Mucosa of rectum (tissue), 2 donors: Measurements from ENCODE around the gene PTMA.
A peak's percentile ranks its signal among the peaks of the same experiment; 100 is the strongest.

Experiments used
- H3K27ac ChIP-seq, 2 donors: one replicate each; pipeline ENCODE4 v1.7.0; 2013; ENCODE audit warnings: inconsistent platforms in 2 of 2, low read depth in 2 of 2, low read length in 2 of 2
- H3K27me3 ChIP-seq, 2 donors: one replicate each; pipeline ENCODE4 v1.7.0; 2013; ENCODE audit warnings: low read length in 2 of 2; ENCODE audit not compliant: control insufficient read depth in 2 of 2, insufficient read depth in 2 of 2
- H3K36me3 ChIP-seq, 2 donors: one replicate each; pipeline ENCODE4 v1.7.0; 2013; ENCODE audit warnings: low read length in 2 of 2; ENCODE audit not compliant: control insufficient read depth in 2 of 2, insufficient read depth in 2 of 2
- H3K4me1 ChIP-seq, 2 donors: one replicate each; pipeline ENCODE4 v1.7.0; 2013; ENCODE audit warnings: low read length in 2 of 2, mild to moderate bottlenecking in 1 of 2; ENCODE audit not compliant: control insufficient read depth in 2 of 2, insufficient read depth in 2 of 2
- H3K4me3 ChIP-seq, 2 donors: one replicate each; pipeline ENCODE4 v1.7.0; 2013; ENCODE audit warnings: low read length in 2 of 2
- H3K9ac ChIP-seq, 2 donors: one replicate each; pipeline ENCODE4 v1.7.0; 2013; ENCODE audit warnings: low read length in 2 of 2, low read depth in 1 of 2, mild to moderate bottlenecking in 1 of 2
- H3K9me3 ChIP-seq, 2 donors: one replicate each; pipeline ENCODE4 v1.7.0; 2013; ENCODE audit warnings: low read length in 2 of 2; ENCODE audit not compliant: control insufficient read depth in 2 of 2
- donor health status: healthy.
- donor health status: Normal muscosa, but diverticular disease.

Gene PTMA

GRCh38 chr2:231665245-231666170, 42.8 kb upstream of the PTMA start:
- Histone ChIP-seq H3K36me3 (no peaks in the 10 kb centered on the region), H3K9ac (peak overlapping the region; percentile 99 to 100), H3K4me3 (peak overlapping the region; percentile 78 to 91), H3K27ac (peak overlapping the region; percentile 100), H3K27me3 (no peaks in the 10 kb centered on the region), H3K4me1 (peaks cover 45 to 63% of the 10 kb centered on the region in 2 donors), H3K9me3 (peaks cover 0 to 2% of the 10 kb centered on the region in 2 donors)

- peaks cover 0 to 2% of the 10 kb centered on the region in 2 donors for H3K9me3 ChIP-seq
- H3K4me1 ChIP-seq: peaks cover 50 to 70% of the 10 kb centered on the region in 2 donors
- peak overlapping the region; percentile 100 for H3K27ac ChIP-seq
- peak overlapping the region; percentile 99 to 100 for H3K9ac ChIP-seq
- peak overlapping the region; percentile 87 to 91 for H3K4me3 ChIP-seq
- H3K27me3 ChIP-seq: no peaks in the 10 kb centered on the region
- H3K36me3 ChIP-seq: no peaks in the 10 kb centered on the region
Measured at GRCh38 chr2:231666171-231667095, 41.9 kb upstream of the PTMA start.

GRCh38 chr2:231667096-231667427, 41.3 kb upstream of the PTMA start:
- Histone ChIP-seq H3K27me3 (no peaks in the 10 kb centered on the region), H3K9me3 (peaks cover 0 to 2% of the 10 kb centered on the region in 2 donors), H3K36me3 (no peaks in the 10 kb centered on the region), H3K27ac (peak overlapping the region; percentile 100), H3K4me3 (peak overlapping the region; percentile 87 to 91), H3K9ac (peak overlapping the region; percentile 99 to 100), H3K4me1 (peaks cover 56 to 73% of the 10 kb centered on the region in 2 donors)

GRCh38 chr2:231667496-231667895, 40.8 kb upstream of the PTMA start:
- peaks cover 58 to 76% of the 10 kb centered on the region in 2 donors for H3K4me1 ChIP-seq
- H3K4me3 ChIP-seq: peak overlapping the region; percentile 87 to 91
- no peaks in the 10 kb centered on the region for H3K27me3 ChIP-seq
- H3K9ac ChIP-seq: peak overlapping the region; percentile 99 to 100
- H3K9me3 ChIP-seq: peaks cover 0 to 2% of the 10 kb centered on the region in 2 donors
- H3K27ac ChIP-seq: peak overlapping the region; percentile 100
- H3K36me3 ChIP-seq: no peaks in the 10 kb centered on the region

GRCh38 chr2:231668981-231669380, 39.3 kb upstream of the PTMA start:
- Histone ChIP-seq H3K27ac (peak overlapping the region in 1 of 2 donors; percentile 16), H3K9me3 (no peaks in the 10 kb centered on the region), H3K4me1 (peaks cover 64 to 80% of the 10 kb centered on the region in 2 donors), H3K4me3 (no peak overlapping the region), H3K27me3 (no peaks in the 10 kb centered on the region), H3K36me3 (no peaks in the 10 kb centered on the region), H3K9ac (no peak overlapping the region)

- no peaks in the 10 kb centered on the region for H3K9me3 ChIP-seq
- peaks cover 60 to 76% of the 10 kb centered on the region in 2 donors for H3K4me1 ChIP-seq
- H3K4me3 ChIP-seq: peak overlapping the region; percentile 55 to 60
- H3K36me3 ChIP-seq: no peaks in the 10 kb centered on the region
- peak overlapping the region; percentile 58 to 80 for H3K9ac ChIP-seq
- peak overlapping the region; percentile 94 to 99 for H3K27ac ChIP-seq
- H3K27me3 ChIP-seq: no peaks in the 10 kb centered on the region
Measured at GRCh38 chr2:231671270-231672050, 36.9 kb upstream of the PTMA start.

- Histone ChIP-seq H3K9ac (peak overlapping the region; percentile 79 to 80), H3K27ac (peak overlapping the region; percentile 94 to 99), H3K4me3 (peak overlapping the region; percentile 67), H3K9me3 (no peaks in the 10 kb centered on the region), H3K4me1 (peaks cover 57 to 65% of the 10 kb centered on the region in 2 donors), H3K27me3 (no peaks in the 10 kb centered on the region), H3K36me3 (no peaks in the 10 kb centered on the region)
Measured at GRCh38 chr2:231672617-231673347, 35.5 kb upstream of the PTMA start.

- Histone ChIP-seq H3K4me1 (peaks cover 55 to 61% of the 10 kb centered on the region in 2 donors), H3K9me3 (no peaks in the 10 kb centered on the region), H3K9ac (peak overlapping the region; percentile 79 to 80), H3K27ac (peak overlapping the region; percentile 94 to 99), H3K36me3 (no peaks in the 10 kb centered on the region), H3K27me3 (no peaks in the 10 kb centered on the region), H3K4me3 (peak overlapping the region; percentile 67)
Measured at GRCh38 chr2:231673348-231673770, 35.0 kb upstream of the PTMA start.
